B cell (primary cell): ENCODE measurements around the gene REEP6. TPM values are rescaled to one million over a fixed set of nuclear protein-coding genes. Genes with fewer than 3 reads are reported as not detected.

Source experiments
- ATAC-seq: fragments of 200-7000 bp; cut with Tn5 transposase; one replicate; pipeline ENCODE4 v1.10.0; 2021; ENCODE audit warnings: low read depth, mild to moderate bottlenecking, moderate number of reproducible peaks, moderate library complexity
- CTCF ChIA-PET: fragments of 350-600 bp; sonication (Branson Sonifier 250); formaldehyde crosslinking; loops from one replicate; lab custom pipeline; 2021; ENCODE audit warnings: antibody characterized with exemption, inconsistent platforms; lab: Charles Lee
- POLR2A ChIA-PET: fragments of 350-600 bp; sonication (Branson Sonifier 250); formaldehyde crosslinking; loops from one replicate; lab custom pipeline; 2021; ENCODE audit warnings: antibody characterized with exemption; lab: Charles Lee
- DNase-seq: peaks from one replicate; pipeline ENCODE4 v3.0.0; 2013
- H2AFZ ChIP-seq: 2 replicates; pipeline ENCODE4 v1.6.1; 2012; ENCODE audit warnings: mild to moderate bottlenecking, low read depth, low read length; ENCODE audit not compliant: insufficient read depth, poor library complexity, severe bottlenecking
- H3K27ac ChIP-seq, 2 donors: 1 replicate in 1 of 2; 2 replicates in 1 of 2; pipeline ENCODE4 v1.5.1; 2012 to 2013; ENCODE audit warnings: low read length in 2 of 2, mild to moderate bottlenecking in 2 of 2, moderate library complexity in 1 of 2
- H3K27me3 ChIP-seq, 4 experiments: fragments of 200-600 bp in 1 of 4; sonication (generic) in 1 of 4; replicated peaks in 1 of 4; 1 replicate in 2 of 4; 2 replicates in 2 of 4; pipeline versions ENCODE4 v1.6.1 to v1.7.0; 2013 to 2016; ENCODE audit warnings: low read length in 3 of 4, mild to moderate bottlenecking in 2 of 4, mixed read lengths in 1 of 4, moderate library complexity in 1 of 4; ENCODE audit not compliant: insufficient read depth in 4 of 4, control insufficient read depth in 3 of 4; ENCODE audit errors: control extremely low read depth in 1 of 4
- H3K36me3 ChIP-seq, 2 experiments: replicated peaks in 1 of 2; 1 replicate in 1 of 2; 2 replicates in 1 of 2; pipeline versions ENCODE4 v1.6.1 to v1.7.1; 2013; ENCODE audit warnings: low read length in 1 of 2; ENCODE audit not compliant: insufficient read depth in 2 of 2, control insufficient read depth in 1 of 2; ENCODE audit errors: control extremely low read depth in 1 of 2, extremely low read depth in 1 of 2
- H3K4me1 ChIP-seq, 2 donors: fragments of 200-600 bp in 1 of 2; sonication (generic) in 1 of 2; 1 replicate in 1 of 2; 2 replicates in 1 of 2; pipeline versions ENCODE4 v1.5.1 to v1.6.1; 2013 to 2017; ENCODE audit warnings: low read length in 2 of 2; ENCODE audit not compliant: control insufficient read depth in 2 of 2, insufficient read depth in 2 of 2
- H3K4me2 ChIP-seq: replicated peaks from 2 replicates; pipeline ENCODE3; 2012; ENCODE audit warnings: mild to moderate bottlenecking, low read depth, low read length; ENCODE audit not compliant: poor library complexity, severe bottlenecking
- H3K4me3 ChIP-seq, 5 experiments: fragments of 200-600 bp in 1 of 5; sonication (generic) in 1 of 5; 1 replicate in 3 of 5; 2 replicates in 2 of 5; pipeline versions ENCODE4 v1.5.1 to v1.7.0; 2011 to 2016; ENCODE audit warnings: low read length in 4 of 5, mild to moderate bottlenecking in 4 of 5, low read depth in 2 of 5, control low read depth in 1 of 5, moderate library complexity in 1 of 5; ENCODE audit not compliant: insufficient read depth in 1 of 5; ENCODE audit errors: control extremely low read depth in 1 of 5, extremely low read depth in 1 of 5
- H3K79me2 ChIP-seq: fragments of 200-600 bp; sonication (generic); one replicate; pipeline ENCODE4 v1.6.0; 2016; ENCODE audit warnings: low read length; ENCODE audit not compliant: control insufficient read depth, insufficient read depth
- H3K9ac ChIP-seq: fragments of 200-600 bp; sonication (generic); 2 replicates; pipeline ENCODE4 v1.6.1; 2017; ENCODE audit warnings: mild to moderate bottlenecking, low read length, moderate library complexity
- H3K9me3 ChIP-seq, 3 donors: one replicate each; pipeline versions ENCODE4 v1.6.1 to v1.7.1; 2013; ENCODE audit warnings: low read length in 2 of 3; ENCODE audit not compliant: control insufficient read depth in 2 of 3, insufficient read depth in 1 of 3; ENCODE audit errors: control extremely low read depth in 1 of 3
- H4K20me1 ChIP-seq: 2 replicates; pipeline ENCODE4 v1.6.0; 2012; ENCODE audit warnings: mild to moderate bottlenecking, low read length; ENCODE audit not compliant: insufficient read depth, control insufficient read depth, poor library complexity, severe bottlenecking
- H3K27ac Mint-ChIP-seq: one replicate; pipeline ENCODE4 v1.8.0; 2021; ENCODE audit warnings: mixed read lengths
- H3K27me3 Mint-ChIP-seq: one replicate; pipeline ENCODE4 v1.8.0; 2021; ENCODE audit warnings: mixed read lengths
- H3K4me1 Mint-ChIP-seq: one replicate; pipeline ENCODE4 v1.8.0; 2021; ENCODE audit warnings: mixed read lengths
- H3K4me3 Mint-ChIP-seq: one replicate; pipeline ENCODE4 v1.8.0; 2021; ENCODE audit warnings: mixed read lengths
- H3K9me3 Mint-ChIP-seq: one replicate; pipeline ENCODE4 v1.8.0; 2022; ENCODE audit warnings: mixed read lengths; ENCODE audit not compliant: insufficient read depth
- EZH2 ChIP-seq: IDR thresholded peaks from 2 replicates; pipeline ENCODE4 v1.6.1; 2012; ENCODE audit warnings: borderline replicate concordance, low read depth, mild to moderate bottlenecking, moderate library complexity, low read length; ENCODE audit not compliant: insufficient read depth, poor library complexity, severe bottlenecking
- WGBS: methylation state at CpG from one replicate; pipeline ENCODE4 v1.1.5; 2013; ENCODE audit warnings: missing lambda C conversion rate; ENCODE audit not compliant: insufficient coverage; 5-methylcytosine and 5-hydroxymethylcytosine counted together
- intact Hi-C: fragments of 100-400 bp; cut with micrococcal nuclease; formaldehyde crosslinking; loops from one replicate; pipeline ENCODE4 v1.10.0; 2022
- polyA plus RNA-seq: library from polyadenylated mRNA; depleted of rRNA; stranded (reverse); fragments of >200 nt; gene quantifications from 2 replicates; pipeline ENCODE4 v1.2.3, GENCODE V29; 2012
- total RNA-seq, 2 donors: library from RNA; stranded (reverse); fragments of 120-200 nt in 1 of 2; gene quantifications; 1 replicate in 1 of 2; 2 replicates in 1 of 2; pipeline versions ENCODE4 v1.2.3 to v1.2.4, GENCODE V29; 2013 to 2022
- TF ChIP-seq, protein P1 (sequence below): fragments of 200-600 bp; IDR thresholded peaks from one replicate; pipeline ENCODE4 v1.8.0; 2022; ENCODE audit warnings: antibody characterized with exemption, mild to moderate bottlenecking

Gene REEP6
- total and polyA plus RNA-seq, 2 donors (not counting 1 experiment from before 2014, with no cell fraction given), result 0.64 to 1.1 TPM

- Mint-ChIP-seq H3K27me3 (peaks cover 3% of the 10 kb centered on the region), H3K9me3 (no peaks in the 10 kb centered on the region), H3K27ac (no peak overlapping the region), H3K4me1 (peaks cover 24% of the 10 kb centered on the region), H3K4me3 (peak overlapping the region; percentile 41)
- ChIA-PET POLR2A (interaction anchor here (1.2 kb wide), 1 partner anchor 10 kb away, joined by 5 read pairs; no protein-coding TSS in a partner anchor), CTCF (interaction anchor here (0.8 to 1.3 kb wide), 3 partner anchors 14 to 76 kb away, joined by 3 to 4 read pairs (median 3); no protein-coding TSS in a partner anchor)
- peak overlapping the region; percentile 98 for H3K4me2 ChIP-seq
- H3K27ac ChIP-seq, result no peak overlapping the region
- no peak overlapping the region for H3K9ac ChIP-seq
- ATAC-seq, result no peak
- H3K79me2 ChIP-seq, result peaks cover 19% of the 10 kb centered on the region
- peaks cover 0 to 44% (median 13%) of the 10 kb centered on the region in 4 experiments for H3K27me3 ChIP-seq
- no peak for TF ChIP-seq EZH2
- TF ChIP-seq, protein P1, sequence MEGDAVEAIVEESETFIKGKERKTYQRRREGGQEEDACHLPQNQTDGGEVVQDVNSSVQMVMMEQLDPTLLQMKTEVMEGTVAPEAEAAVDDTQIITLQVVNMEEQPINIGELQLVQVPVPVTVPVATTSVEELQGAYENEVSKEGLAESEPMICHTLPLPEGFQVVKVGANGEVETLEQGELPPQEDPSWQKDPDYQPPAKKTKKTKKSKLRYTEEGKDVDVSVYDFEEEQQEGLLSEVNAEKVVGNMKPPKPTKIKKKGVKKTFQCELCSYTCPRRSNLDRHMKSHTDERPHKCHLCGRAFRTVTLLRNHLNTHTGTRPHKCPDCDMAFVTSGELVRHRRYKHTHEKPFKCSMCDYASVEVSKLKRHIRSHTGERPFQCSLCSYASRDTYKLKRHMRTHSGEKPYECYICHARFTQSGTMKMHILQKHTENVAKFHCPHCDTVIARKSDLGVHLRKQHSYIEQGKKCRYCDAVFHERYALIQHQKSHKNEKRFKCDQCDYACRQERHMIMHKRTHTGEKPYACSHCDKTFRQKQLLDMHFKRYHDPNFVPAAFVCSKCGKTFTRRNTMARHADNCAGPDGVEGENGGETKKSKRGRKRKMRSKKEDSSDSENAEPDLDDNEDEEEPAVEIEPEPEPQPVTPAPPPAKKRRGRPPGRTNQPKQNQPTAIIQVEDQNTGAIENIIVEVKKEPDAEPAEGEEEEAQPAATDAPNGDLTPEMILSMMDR, result no peak
- intact Hi-C loops, result no loop called here
- H4K20me1 ChIP-seq, result peaks cover 81% of the 10 kb centered on the region
- no peak for DNase-seq
- peaks cover 0 to 3% (median 0%) of the 10 kb centered on the region in 3 donors for H3K9me3 ChIP-seq
- 73% methylated on average over 41 of the region's 44 CpGs for WGBS
- peaks cover 43 to 44% of the 10 kb centered on the region in 2 donors for H3K4me1 ChIP-seq
- H3K36me3 ChIP-seq, result peaks cover 0 to 2% of the 10 kb centered on the region in 2 experiments
- H2AFZ ChIP-seq, result no peak overlapping the region
- H3K4me3 ChIP-seq, result no peak overlapping the region
Measured at GRCh38 chr19:1472231-1473084, 18.5 kb upstream of the REEP6 start.
